ENCODE data around the gene PPM1D.
"Not testable (repeated sequence)": the region's sequence is repeated elsewhere in the genome, so short reads cannot be mapped to it uniquely, and the experiment has no call there.

PPM1D gene

GRCh38 chr17:60599620-60600489 is at the start of gene PPM1D:
PPM1D (plus strand) TSS chr17:60600193; CDS start chr17:60600415, 222 bp downstream.
- DNase-seq = peak; percentile 100

- not testable (repeated sequence) for DNase-seq
Measured at GRCh38 chr17:60552255-60552654, 47.7 kb upstream of the PPM1D start.

GRCh38 chr17:60554377-60554788 is 45.6 kb upstream of the PPM1D start:
- peak; percentile 23 for DNase-seq

- DNase-seq = no peak
Measured at GRCh38 chr17:60555786-60556185, 44.2 kb upstream of the PPM1D start.

- no peak for DNase-seq
Measured at GRCh38 chr17:60557805-60558204, 42.2 kb upstream of the PPM1D start.

- no peak for DNase-seq
Measured at GRCh38 chr17:60559659-60559994, 40.4 kb upstream of the PPM1D start.

- DNase-seq = no peak
Measured at GRCh38 chr17:60559995-60560859, 39.8 kb upstream of the PPM1D start.

GRCh38 chr17:60560860-60561257 is 39.1 kb upstream of the PPM1D start:
- no peak for DNase-seq

- no peak for DNase-seq
Measured at GRCh38 chr17:60562421-60562820, 37.6 kb upstream of the PPM1D start.

GRCh38 chr17:60563743-60564142 is 36.2 kb upstream of the PPM1D start:
- no peak for DNase-seq

GRCh38 chr17:60565233-60565632 is 34.8 kb upstream of the PPM1D start:
- DNase-seq = no peak

- no peak for DNase-seq
Measured at GRCh38 chr17:60573236-60574051, 26.5 kb upstream of the PPM1D start.

- peak; percentile 66 for DNase-seq
Measured at GRCh38 chr17:60577147-60577915, 22.7 kb upstream of the PPM1D start.

GRCh38 chr17:60579090-60579489 is 20.9 kb upstream of the PPM1D start:
- DNase-seq = no peak

- no peak for DNase-seq
Measured at GRCh38 chr17:60579551-60579950, 20.4 kb upstream of the PPM1D start.

GRCh38 chr17:60583008-60583407 is 17.0 kb upstream of the PPM1D start:
- DNase-seq = no peak

- DNase-seq = no peak
Measured at GRCh38 chr17:60585887-60586286, 14.1 kb upstream of the PPM1D start.

GRCh38 chr17:60586288-60586974 is 13.6 kb upstream of the PPM1D start:
- peak; percentile 42 for DNase-seq

- DNase-seq = no peak
Measured at GRCh38 chr17:60590070-60590469, 9.9 kb upstream of the PPM1D start.

- DNase-seq = no peak
Measured at GRCh38 chr17:60592750-60593149, 7.2 kb upstream of the PPM1D start.

- not testable (repeated sequence) for DNase-seq
Measured at GRCh38 chr17:60593441-60594036, 6.5 kb upstream of the PPM1D start.

All from hematopoietic multipotent progenitor cell treated with erythropoietin and hydrocortisone succinate and interleukin-3 and kit ligand, for 4 days (in vitro differentiated cells).